T-helper 1 cell treated with Interleukin-12 subunit alpha and Interleukin-12 subunit beta and Interleukin-4 antibody, amounts not matched to agents 30 ng/mL and 1 ng/mL, for 36 hours (primary cell): ENCODE results near the gene TNFSF13. TPM values are rescaled to one million over a fixed set of nuclear protein-coding genes. Genes with fewer than 3 reads are reported as not detected.

Experiments used
- intact Hi-C: fragments of 100-400 bp; cut with micrococcal nuclease; formaldehyde crosslinking; loops from one replicate; pipeline ENCODE4 v1.15.1; 2024
- total RNA-seq: library from RNA; stranded (reverse); gene quantifications from 2 replicates; pipeline ENCODE4 v1.2.3, GENCODE V29; 2022

TNFSF13 gene, protein sequence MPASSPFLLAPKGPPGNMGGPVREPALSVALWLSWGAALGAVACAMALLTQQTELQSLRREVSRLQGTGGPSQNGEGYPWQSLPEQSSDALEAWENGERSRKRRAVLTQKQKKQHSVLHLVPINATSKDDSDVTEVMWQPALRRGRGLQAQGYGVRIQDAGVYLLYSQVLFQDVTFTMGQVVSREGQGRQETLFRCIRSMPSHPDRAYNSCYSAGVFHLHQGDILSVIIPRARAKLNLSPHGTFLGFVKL
- 6.0 and 6.3 TPM in 2 replicates for total RNA-seq

DNA sequence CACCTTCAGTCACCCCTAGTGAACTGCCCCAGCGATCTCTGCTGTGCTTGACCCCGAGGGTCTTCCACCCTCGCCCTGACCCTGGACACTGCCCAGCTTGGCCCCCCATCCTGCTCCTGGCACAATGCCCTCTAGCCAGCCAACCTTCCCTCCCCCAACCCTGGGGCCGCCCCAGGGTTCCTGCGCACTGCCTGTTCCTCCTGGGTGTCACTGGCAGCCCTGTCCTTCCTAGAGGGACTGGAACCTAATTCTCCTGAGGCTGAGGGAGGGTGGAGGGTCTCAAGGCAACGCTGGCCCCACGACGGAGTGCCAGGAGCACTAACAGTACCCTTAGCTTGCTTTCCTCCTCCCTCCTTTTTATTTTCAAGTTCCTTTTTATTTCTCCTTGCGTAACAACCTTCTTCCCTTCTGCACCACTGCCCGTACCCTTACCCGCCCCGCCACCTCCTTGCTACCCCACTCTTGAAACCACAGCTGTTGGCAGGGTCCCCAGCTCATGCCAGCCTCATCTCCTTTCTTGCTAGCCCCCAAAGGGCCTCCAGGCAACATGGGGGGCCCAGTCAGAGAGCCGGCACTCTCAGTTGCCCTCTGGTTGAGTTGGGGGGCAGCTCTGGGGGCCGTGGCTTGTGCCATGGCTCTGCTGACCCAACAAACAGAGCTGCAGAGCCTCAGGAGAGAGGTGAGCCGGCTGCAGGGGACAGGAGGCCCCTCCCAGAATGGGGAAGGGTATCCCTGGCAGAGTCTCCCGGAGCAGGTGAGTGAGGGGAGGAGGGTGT lies at the start of gene TNFSF13:
TNFSF13 (plus strand) TSS at position 207 of the 776 bp plus-strand sequence; CDS start at position 497, 290 bp downstream.
- intact Hi-C loops = no loop called here

DNA sequence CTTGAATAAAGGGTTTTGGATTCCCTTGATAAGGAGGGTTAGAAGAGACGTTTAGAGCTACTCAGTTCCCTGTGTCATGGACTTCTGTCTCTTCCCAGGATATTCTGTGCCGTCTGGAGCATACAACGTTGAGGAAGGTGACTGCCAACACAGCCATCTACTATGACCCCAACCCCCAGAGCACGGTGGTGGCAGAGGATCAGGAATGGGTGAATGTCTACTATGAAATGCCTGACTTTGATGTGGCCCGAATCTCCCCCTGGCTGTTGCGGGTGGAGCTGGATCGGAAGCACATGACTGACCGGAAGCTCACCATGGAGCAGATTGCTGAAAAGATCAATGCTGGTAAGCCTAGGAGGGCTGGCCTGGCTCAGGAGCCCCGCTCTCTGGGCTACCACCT lies 49.7 kb upstream of the TNFSF13 start:
- intact Hi-C loops = no loop called here

DNA sequence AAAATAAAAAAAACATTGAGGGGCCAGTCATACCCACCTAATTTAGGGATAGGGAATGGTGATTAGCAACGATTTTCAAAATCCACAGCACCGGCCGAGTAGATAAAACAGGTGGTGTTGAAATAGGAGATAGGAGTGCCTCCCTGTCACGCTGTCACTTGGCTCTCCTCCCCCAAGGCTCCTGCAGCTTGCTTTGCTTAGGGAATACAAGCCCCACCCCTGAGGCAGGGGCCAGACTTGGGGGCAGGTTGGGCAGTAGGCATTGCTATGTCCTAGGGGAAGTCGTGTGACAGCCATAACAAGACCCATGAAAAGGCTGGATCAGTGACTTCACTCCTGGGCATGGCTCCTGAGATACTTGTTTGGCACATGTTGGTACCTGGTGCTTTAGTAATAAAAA lies 48.6 kb upstream of the TNFSF13 start:
- intact Hi-C loops = no loop called here

DNA sequence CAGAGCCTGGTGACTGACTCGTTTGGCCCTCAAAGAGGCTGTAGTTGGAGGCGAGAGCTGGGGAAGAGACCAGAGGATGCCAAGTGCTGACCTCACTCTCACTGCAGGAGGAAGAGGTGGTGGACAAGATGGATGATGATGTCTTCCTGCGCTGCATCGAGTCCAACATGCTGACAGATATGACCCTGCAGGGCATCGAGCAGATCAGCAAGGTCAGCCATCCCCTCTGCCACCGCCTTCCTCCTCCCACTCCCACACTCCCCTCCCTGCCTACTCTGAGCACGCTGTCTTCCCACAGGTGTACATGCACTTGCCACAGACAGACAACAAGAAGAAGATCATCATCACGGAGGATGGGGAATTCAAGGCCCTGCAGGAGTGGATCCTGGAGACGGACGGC lies 47.4 kb upstream of the TNFSF13 start:
- intact Hi-C loops = no loop called here

DNA sequence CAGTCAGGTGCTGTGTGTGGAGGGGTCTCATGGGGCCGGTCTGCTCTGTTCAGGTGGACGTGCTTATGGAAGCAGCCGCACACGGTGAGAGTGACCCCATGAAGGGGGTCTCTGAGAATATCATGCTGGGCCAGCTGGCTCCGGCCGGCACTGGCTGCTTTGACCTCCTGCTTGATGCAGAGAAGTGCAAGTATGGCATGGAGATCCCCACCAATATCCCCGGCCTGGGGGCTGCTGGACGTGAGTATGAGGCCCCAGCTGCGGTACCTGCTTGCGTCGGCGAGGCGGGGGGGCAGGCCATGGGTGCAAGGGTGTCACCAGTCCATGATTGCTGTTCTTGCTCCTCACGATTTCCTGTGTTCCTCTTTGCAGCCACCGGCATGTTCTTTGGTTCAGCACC lies 46.4 kb upstream of the TNFSF13 start:
- intact Hi-C loops = no loop called here

DNA sequence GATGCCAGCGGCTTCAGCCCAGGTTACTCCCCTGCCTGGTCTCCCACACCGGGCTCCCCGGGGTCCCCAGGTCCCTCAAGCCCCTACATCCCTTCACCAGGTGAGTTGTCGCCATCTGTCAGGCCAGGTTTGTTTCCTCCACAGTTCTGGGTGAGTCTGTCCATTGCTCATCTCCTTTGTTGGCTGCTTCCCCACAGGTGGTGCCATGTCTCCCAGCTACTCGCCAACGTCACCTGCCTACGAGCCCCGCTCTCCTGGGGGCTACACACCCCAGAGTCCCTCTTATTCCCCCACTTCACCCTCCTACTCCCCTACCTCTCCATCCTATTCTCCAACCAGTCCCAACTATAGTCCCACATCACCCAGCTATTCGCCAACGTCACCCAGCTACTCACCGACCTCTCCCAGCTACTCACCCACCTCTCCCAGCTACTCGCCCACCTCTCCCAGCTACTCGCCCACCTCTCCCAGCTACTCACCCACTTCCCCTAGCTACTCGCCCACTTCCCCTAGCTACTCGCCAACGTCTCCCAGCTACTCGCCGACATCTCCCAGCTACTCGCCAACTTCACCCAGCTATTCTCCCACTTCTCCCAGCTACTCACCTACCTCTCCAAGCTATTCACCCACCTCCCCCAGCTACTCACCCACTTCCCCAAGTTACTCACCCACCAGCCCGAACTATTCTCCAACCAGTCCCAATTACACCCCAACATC lies 45.6 kb upstream of the TNFSF13 start:
- intact Hi-C loops = no loop called here

DNA sequence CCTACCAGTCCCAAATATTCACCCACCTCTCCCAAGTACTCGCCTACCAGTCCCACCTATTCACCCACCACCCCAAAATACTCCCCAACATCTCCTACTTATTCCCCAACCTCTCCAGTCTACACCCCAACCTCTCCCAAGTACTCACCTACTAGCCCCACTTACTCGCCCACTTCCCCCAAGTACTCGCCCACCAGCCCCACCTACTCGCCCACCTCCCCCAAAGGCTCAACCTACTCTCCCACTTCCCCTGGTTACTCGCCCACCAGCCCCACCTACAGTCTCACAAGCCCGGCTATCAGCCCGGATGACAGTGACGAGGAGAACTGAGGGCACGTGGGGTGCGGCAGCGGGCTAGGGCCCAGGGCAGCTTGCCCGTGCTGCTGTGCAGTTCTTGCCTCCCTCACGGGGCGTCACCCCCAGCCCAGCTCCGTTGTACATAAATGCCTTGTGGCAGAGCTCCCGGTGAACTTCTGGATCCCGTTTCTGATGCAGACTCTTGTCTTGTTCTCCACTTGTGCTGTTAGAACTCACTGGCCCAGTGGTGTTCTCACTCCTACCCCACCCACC lies 44.6 kb upstream of the TNFSF13 start:
- intact Hi-C loops = loop anchor here (1.0 to 2.0 kb wide), 3 partner anchors 35 to 75 kb away; partner anchors contain the start of genes SENP3 and TNFSF12

DNA sequence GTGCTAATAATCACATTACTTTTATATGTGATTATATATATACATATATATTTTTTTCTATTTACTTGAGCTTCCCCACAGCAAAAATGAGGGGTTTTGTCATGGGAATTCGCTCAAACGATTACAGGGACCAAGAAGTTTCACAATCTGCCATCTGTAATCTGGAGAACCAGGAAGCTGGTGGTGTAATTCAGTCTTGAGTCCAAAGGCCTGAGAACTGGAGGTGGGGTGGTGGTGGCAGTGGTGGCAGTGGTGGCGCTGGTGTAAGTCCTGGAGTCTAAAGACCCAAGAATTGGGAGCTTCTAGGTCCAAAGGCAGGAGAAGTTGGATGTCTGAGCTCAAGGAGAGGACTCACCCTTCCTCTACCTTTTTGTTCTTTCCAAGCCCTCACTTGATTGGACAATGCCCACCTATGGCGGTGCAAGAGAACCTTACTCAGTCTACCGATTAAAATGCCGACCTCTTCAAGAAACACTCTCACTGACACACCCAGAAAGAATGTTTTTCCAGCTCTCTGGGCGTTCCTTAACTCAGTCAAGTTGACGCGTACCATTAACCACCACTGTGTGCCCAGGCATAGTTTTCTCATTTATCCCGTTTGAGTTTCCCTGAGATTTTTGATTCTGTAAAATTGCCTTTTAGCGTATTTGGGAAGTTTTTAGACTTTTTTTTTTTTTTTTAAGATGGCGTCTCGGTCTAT lies 42.5 kb upstream of the TNFSF13 start:
- intact Hi-C loops = loop anchor here (2.0 kb wide), 1 partner anchor 33 kb away; the partner anchor contains the start of gene TNFSF12

DNA sequence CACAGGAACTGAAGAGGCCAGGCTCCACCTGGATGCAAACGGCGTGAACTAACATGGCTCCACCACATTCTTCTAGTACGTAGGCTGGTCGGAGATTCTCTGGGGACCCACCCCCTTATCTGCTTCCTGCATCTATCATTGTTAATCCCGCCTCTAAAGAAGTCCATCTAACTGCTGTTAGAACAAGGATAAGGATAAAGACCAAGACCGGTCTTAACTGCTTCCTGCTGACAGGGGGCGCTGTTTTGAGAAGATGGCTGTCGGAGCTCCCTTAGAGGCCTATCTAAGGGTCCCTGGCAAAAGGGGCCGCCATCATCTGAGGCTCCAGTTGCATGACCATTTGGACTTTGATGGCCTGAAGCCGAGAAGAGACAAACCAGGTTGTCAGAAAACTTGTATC lies 35.5 kb upstream of the TNFSF13 start:
- intact Hi-C loops = loop anchor here (1.0 to 10.0 kb wide), 3 partner anchors 26 to 152 kb away; partner anchors contain the start of genes SENP3 and TNFSF12

DNA sequence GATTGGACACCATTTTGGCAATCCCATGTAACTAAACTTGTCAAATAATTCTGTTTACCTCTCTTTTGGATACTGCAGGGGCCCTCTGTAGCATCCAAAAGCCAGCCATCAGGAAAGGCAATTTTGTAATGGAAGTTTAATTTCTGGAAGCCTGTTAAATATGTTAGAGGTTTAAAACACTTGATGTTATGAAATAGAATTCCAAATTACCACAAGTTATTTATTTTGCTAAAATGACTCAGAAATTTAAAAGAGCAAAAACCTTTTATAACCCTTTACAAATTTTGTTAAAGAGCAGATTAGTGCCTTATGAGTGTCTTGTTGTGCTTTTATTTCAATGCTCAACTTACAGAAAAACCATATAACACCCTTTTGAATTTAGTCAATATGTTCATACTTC lies 29.7 kb upstream of the TNFSF13 start:
- intact Hi-C loops = loop anchor here (10.0 kb wide), 1 partner anchor 146 kb away; no protein-coding TSS in a partner anchor

DNA sequence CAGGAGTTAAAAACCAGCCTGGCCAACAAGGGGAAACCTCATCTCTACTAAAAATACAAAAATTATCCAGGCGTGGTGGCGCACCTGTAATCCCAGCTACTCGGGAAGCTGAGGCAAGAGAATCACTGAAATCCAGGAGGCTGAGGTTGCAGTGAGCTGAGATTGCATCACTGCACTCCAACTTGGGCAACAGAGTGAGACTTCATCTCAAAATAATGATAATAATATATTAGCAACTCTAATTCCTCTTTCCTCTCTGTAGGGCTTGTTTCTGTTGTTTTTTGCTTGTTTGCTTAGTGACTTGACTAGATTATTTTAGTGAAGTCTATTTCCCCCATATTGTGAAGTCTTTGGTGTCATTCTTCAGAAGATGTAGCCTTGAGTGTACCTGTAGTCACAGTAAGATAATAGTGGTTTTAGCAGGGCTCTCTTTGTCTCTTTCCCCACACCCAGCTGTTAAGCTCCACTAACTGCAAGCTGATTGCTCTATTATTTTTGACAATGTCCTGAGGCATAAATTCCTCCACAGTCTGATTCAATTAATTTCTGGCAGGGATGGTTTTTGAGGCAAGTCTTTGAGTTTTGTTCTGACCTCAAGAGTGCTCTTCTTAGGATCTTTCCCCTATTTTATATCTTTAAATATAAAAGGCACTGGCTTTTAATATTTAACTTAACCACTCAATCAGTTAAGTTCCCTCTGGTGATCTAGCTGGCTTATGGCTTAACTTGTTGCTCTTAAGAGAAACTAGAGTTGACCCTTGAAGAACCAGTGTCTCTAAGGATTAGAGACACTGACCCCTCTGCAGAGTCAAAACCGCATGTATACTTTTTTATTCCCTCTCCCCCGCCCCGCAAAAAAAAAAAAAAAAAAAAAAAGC lies 28.3 kb upstream of the TNFSF13 start:
- intact Hi-C loops = no loop called here

DNA sequence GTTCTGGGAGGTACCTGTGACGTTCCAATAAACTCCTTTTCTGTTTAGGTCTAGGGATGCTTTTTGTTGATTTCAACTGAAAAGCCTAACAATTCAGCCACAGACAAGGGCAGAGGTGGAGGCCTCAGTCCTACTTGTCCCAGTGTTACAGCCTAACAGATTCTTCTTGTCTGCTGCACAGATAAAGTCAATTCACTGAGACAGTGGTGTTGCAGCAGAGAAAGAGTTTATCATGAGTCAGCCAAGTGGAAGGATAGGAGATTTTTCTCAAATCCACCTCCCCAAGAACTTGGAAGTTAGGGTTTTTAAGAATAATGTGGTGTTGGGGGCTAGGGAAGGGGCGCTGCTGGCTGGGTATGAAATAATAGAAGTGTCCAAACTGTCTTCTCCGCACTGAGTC lies 20.5 kb upstream of the TNFSF13 start:
- intact Hi-C loops = no loop called here

DNA sequence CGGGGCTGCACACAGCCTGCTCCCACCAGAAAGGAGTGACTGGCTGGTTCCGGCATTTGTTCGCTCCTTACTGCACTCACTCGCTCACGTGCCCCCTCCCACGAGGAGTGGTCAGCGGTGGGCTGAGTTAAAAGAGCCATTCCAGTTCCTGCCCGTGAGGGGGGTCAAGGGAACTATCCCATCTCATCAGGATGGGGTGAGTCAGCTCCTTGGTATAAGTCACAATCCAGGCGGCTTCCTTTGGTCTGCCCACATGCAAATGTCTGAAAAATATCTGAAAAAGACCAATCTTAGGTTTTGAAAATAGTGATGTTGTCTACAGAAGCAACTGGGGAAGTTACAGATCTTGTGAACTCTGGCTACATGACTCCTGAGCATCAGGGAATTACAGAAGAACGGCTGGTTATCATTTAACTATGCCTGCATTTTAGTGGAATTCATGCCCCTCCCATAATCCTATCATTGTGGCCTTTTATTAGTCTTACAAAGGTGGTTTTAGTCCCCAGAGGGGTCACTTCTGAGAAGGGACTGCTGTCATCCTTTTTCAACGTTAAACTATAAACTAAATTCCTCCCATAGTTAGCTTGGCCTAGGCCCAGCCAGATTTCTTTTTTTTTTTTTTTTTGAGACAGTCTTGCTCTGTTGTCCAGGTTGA lies 19.5 kb upstream of the TNFSF13 start:
- intact Hi-C loops = no loop called here

DNA sequence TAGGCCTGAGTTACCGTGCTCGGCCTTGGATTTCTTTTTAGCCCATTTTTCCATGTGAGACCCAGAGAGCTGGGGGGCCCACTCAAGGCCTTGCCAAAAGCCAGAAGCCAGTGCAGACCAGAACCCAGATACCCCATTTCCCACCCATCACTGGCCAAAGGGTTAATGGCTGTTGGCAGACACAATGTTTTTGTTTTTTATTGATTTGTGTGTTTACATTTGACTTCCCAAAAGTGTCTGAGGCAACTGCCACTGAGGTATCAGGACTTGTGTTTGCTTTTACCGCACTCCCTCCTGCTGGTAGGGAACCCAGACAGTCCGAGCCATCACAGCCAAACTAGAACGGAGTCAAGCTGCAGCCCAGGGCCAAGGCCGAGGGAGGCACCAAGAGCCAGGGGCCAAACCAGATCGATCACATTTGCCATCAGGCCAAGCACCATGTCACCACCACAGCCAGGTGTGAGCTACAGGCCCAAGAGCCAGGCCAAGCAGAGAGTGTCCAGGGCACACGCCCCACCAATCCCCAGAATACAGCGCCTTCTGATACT lies 17.4 kb upstream of the TNFSF13 start:
- intact Hi-C loops = no loop called here

DNA sequence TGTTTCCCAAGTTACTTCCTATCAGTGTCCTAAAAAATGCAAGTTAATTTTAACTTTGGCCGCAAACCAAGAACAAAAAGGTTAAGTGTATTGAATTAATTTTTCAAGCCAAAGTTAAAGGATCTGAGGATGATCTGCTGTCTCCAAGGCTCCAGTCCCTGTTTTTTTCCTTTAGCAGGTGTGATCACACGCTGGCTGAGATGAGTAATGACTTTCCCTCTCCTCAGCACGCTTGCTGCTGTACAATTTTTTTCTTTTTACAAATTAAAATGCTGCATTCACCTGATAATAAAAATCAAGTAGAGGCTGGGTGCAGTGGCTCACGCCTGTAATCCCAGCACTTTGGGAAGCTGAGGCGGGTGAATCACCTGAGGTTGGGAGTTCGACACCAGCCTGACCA lies 13.6 kb upstream of the TNFSF13 start:
- intact Hi-C loops = no loop called here

DNA sequence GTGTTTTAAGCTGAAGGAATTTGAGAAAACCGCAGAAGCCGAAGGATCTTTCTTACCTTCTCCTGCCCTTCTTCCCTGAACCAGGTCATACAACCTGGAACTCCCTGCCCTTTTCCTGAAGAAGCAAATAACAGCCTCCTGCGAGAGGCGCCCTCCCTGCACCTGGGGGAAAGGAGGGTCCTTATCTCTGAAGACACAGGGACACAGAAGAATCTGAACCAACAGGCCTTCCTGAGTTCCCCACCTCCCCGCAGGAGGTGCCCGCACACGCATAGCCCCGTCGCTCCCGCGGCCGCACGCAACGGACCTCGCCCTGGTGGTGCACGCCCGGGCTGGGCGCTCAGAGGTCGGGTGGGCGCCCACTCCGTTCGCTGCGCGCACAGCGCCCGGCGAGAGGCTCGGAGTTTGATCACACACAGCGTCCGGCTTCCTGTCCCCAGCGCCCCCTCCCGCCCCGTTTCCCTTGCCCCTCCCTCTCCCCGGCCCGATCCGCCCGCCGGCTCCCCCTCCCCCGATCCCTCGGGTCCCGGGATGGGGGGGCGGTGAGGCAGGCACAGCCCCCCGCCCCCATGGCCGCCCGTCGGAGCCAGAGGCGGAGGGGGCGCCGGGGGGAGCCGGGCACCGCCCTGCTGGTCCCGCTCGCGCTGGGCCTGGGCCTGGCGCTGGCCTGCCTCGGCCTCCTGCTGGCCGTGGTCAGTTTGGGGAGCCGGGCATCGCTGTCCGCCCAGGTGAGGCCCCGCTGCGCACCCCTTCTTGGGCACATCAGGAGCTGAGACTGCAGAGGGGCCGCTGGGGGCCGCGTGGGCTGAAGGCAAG lies 9.8 kb upstream of the TNFSF13 start, which contains the start of gene TNFSF12:
TNFSF12 (plus strand) TSS at position 474 of the 816 bp plus-strand sequence; CDS start at position 570, 96 bp downstream.
- intact Hi-C loops = loop anchor here (2.0 kb wide), 2 partner anchors 26 to 34 kb away; no protein-coding TSS in a partner anchor

DNA sequence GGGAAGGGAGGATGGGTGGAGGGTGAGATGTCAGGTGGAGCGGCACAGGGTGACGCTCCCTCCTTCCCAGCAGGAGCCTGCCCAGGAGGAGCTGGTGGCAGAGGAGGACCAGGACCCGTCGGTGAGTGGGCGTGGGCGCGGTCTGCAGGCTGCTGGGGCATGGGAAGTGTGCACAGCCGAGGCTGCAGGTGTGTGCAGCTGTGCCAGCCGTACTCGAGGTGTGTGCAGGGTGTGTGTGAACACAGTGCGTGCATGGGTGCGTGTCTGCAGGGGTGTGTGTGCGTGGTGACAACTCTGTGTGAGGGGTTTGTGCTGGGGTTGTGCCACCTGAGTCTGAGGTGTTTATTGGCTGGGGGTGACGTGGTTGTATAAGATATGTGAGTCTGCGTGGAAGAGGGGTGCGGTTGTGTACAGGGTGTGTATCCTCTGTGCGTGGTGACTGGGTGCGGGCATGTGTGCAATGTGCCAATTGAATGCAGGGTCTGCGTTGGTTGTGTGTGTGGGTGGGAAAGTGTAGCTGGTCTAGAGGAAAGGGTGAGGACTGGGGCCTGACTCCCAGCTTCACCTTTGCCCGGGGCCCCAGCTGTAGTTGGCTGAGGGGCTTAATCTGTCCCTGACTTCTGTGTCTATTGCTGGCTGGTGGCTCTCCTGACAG lies 9.0 kb upstream of the TNFSF13 start:
- intact Hi-C loops = loop anchor here (2.0 kb wide), 2 partner anchors 27 to 35 kb away; no protein-coding TSS in a partner anchor
